Adrenal gland (tissue), 5 donors: ENCODE data around the gene NLRP6.
"Not testable (repeated sequence)": the region's sequence is repeated elsewhere in the genome, so short reads cannot be mapped to it uniquely, and the experiment has no call there.

Experiments used
- POLR2A ChIP-seq, 2 donors: fragments of 450-650 bp; IDR thresholded peaks; one replicate each; pipeline ENCODE4 v1.6.1; 2017; ENCODE audit warnings: antibody characterized with exemption in 2 of 2, mild to moderate bottlenecking in 2 of 2, moderate library complexity in 1 of 2
- TF ChIP-seq, protein P1 (sequence below), 6 experiments: fragments of 450-650 bp in 4 of 6; fragments of 200-600 bp in 2 of 6; sonication (generic) in 1 of 6; IDR thresholded peaks; 1 replicate in 5 of 6; 2 replicates in 1 of 6; pipeline versions ENCODE4 v1.5.1 to v1.8.0; 2016 to 2021; ENCODE audit warnings: antibody characterized with exemption in 6 of 6, mild to moderate bottlenecking in 2 of 6, moderate library complexity in 1 of 6
- donor health status: DM: no; HTN: no; CAD: no.

DNA sequence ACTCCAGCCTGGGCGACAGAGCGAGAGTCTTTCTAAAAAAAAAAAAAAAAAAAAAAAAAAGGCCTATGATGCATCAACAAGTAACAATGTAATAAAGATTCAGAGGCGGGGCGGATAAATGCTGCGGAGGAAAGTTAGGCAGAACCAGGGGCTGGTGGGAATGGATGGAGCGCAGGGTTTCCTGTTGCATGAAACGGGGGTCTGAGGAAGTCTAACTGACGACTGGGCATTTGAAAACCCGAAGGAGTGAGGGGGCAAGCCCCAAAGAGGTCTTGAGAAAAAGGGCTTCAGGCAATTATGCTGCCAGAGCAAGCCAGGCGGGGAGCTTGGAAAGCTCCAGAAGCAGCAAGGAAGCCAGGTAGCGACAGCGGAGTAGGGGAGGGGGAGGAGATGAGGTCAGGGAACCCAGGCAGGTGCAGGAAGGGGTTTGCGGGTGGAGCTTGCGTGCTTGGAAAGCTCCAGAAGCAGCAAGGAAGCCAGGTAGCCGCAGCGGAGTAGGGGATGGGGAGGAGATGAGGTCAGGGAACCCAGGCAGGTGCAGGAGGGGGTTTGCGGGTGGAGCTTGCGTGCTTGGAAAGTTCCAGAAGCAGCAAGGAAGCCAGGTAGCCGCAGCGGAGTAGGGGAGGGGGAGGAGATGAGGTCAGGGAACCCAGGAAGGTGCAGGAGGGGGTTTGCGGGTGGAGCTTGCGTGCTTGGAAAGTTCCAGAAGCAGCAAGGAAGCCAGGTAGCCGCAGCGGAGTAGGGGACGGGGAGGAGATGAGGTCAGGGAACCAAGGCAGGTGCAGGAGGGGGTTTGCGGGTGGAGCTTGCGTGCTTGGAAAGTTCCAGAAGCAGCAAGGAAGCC is 9.0 kb downstream of the NLRP6 start:
- TF ChIP-seq, protein P1, sequence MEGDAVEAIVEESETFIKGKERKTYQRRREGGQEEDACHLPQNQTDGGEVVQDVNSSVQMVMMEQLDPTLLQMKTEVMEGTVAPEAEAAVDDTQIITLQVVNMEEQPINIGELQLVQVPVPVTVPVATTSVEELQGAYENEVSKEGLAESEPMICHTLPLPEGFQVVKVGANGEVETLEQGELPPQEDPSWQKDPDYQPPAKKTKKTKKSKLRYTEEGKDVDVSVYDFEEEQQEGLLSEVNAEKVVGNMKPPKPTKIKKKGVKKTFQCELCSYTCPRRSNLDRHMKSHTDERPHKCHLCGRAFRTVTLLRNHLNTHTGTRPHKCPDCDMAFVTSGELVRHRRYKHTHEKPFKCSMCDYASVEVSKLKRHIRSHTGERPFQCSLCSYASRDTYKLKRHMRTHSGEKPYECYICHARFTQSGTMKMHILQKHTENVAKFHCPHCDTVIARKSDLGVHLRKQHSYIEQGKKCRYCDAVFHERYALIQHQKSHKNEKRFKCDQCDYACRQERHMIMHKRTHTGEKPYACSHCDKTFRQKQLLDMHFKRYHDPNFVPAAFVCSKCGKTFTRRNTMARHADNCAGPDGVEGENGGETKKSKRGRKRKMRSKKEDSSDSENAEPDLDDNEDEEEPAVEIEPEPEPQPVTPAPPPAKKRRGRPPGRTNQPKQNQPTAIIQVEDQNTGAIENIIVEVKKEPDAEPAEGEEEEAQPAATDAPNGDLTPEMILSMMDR (IDR thresholded peaks at IDR 0.05) = not testable (repeated sequence)
- TF ChIP-seq POLR2A (IDR thresholded peaks at IDR 0.05) = not testable (repeated sequence)
